CD8-positive, alpha-beta memory T cell (primary cell): ENCODE results near the gene POLQ. TPM values are rescaled to one million over a fixed set of nuclear protein-coding genes. Genes with fewer than 3 reads are reported as not detected.
A peak's percentile ranks its signal among the peaks of the same experiment; 100 is the strongest.
"Not testable (repeated sequence)": the region's sequence is repeated elsewhere in the genome, so short reads cannot be mapped to it uniquely, and the experiment has no call there.

Source experiments
- CTCF ChIA-PET: fragments of 350-600 bp; sonication (Branson Sonifier 250); formaldehyde crosslinking; loops from one replicate; lab custom pipeline; 2021; ENCODE audit warnings: antibody characterized with exemption; lab: Charles Lee
- POLR2A ChIA-PET: fragments of 350-600 bp; sonication (Branson Sonifier 250); formaldehyde crosslinking; loops from one replicate; lab custom pipeline; 2021; ENCODE audit warnings: antibody characterized with exemption; lab: Charles Lee
- DNase-seq, 5 donors: peaks; one replicate each; pipeline versions ENCODE4 v3.0.0 to v3.0.0-alpha.2; 2020 to 2022; ENCODE audit warnings: mixed read lengths in 1 of 5
- H3K27ac ChIP-seq: one replicate; pipeline ENCODE4 v1.7.0; 2013; ENCODE audit warnings: low read depth, mild to moderate bottlenecking, low read length, moderate library complexity
- H3K27me3 ChIP-seq: 2 replicates; pipeline ENCODE4 v1.7.0; 2013; ENCODE audit warnings: low read length, mild to moderate bottlenecking; ENCODE audit not compliant: insufficient read depth, poor library complexity, severe bottlenecking
- H3K36me3 ChIP-seq: 2 replicates; pipeline ENCODE4 v1.7.0; 2013; ENCODE audit warnings: mild to moderate bottlenecking, low read length, moderate library complexity; ENCODE audit not compliant: insufficient read depth
- H3K4me1 ChIP-seq: 2 replicates; pipeline ENCODE4 v1.7.0; 2013; ENCODE audit warnings: mild to moderate bottlenecking, low read length, moderate library complexity; ENCODE audit not compliant: insufficient read depth
- H3K4me3 ChIP-seq: 2 replicates; pipeline ENCODE4 v1.7.0; 2013; ENCODE audit warnings: mild to moderate bottlenecking, low read length
- H3K9me3 ChIP-seq: 2 replicates; pipeline ENCODE4 v1.7.0; 2013; ENCODE audit warnings: mild to moderate bottlenecking, low read length
- H3K27ac Mint-ChIP-seq, 8 donors: one replicate each; pipeline ENCODE4 v1.8.0; 2020 to 2021; ENCODE audit warnings: mixed read lengths in 8 of 8, mild to moderate bottlenecking in 6 of 8, inconsistent platforms in 3 of 8, moderate library complexity in 3 of 8
- H3K27me3 Mint-ChIP-seq, 2 donors: one replicate each; pipeline ENCODE4 v1.8.0; 2020 to 2021; ENCODE audit warnings: mixed read lengths in 2 of 2, mild to moderate bottlenecking in 1 of 2, moderate library complexity in 1 of 2
- H3K36me3 Mint-ChIP-seq, 3 donors: one replicate each; pipeline ENCODE4 v1.8.0; 2020 to 2021; ENCODE audit warnings: mixed read lengths in 3 of 3, inconsistent platforms in 1 of 3, mild to moderate bottlenecking in 1 of 3
- H3K4me1 Mint-ChIP-seq, 3 donors: one replicate each; pipeline ENCODE4 v1.8.0; 2020 to 2021; ENCODE audit warnings: mixed read lengths in 3 of 3, inconsistent platforms in 1 of 3, mild to moderate bottlenecking in 1 of 3
- H3K4me3 Mint-ChIP-seq, 7 donors: one replicate each; pipeline ENCODE4 v1.8.0; 2020 to 2021; ENCODE audit warnings: mixed read lengths in 7 of 7, mild to moderate bottlenecking in 6 of 7, moderate library complexity in 4 of 7, inconsistent platforms in 2 of 7
- H3K9me3 Mint-ChIP-seq, 5 donors: one replicate each; pipeline ENCODE4 v1.8.0; 2020 to 2022; ENCODE audit warnings: mixed read lengths in 5 of 5, mild to moderate bottlenecking in 3 of 5, moderate library complexity in 2 of 5, inconsistent platforms in 1 of 5
- polyA plus RNA-seq: library from polyadenylated mRNA; unstranded; fragments of 300-500 nt; fragmentation: Illumina TruSeq; gene quantifications from one replicate; pipeline ENCODE4 v1.2.3, GENCODE V29; 2021
- total RNA-seq, 2 experiments: library from RNA; stranded (reverse); gene quantifications; one replicate each; pipeline ENCODE4 v1.2.3, GENCODE V29; 2021

The POLQ gene
- total and polyA plus RNA-seq, 3 experiments from 2014 or later = 0.05 to 12.4 (median 12.4) TPM

- H3K4me3 Mint-ChIP-seq = no peak overlapping the region
- no peaks in the 10 kb centered on the region for H3K9me3 ChIP-seq
- H3K27me3 ChIP-seq = no peaks in the 10 kb centered on the region
- no peaks in the 10 kb centered on the region for H3K4me1 Mint-ChIP-seq
- ChIA-PET POLR2A (no interaction called here), CTCF (no interaction called here)
- no peaks in the 10 kb centered on the region for H3K9me3 Mint-ChIP-seq
- DNase-seq = no peak
- H3K27ac ChIP-seq = no peak overlapping the region
- H3K27me3 Mint-ChIP-seq = peaks cover 5 to 8% of the 10 kb centered on the region in 2 donors
- H3K36me3 Mint-ChIP-seq = no peaks in the 10 kb centered on the region
- no peaks in the 10 kb centered on the region for H3K36me3 ChIP-seq
- H3K4me3 ChIP-seq = no peak overlapping the region
- H3K27ac Mint-ChIP-seq = no peak overlapping the region
- no peaks in the 10 kb centered on the region for H3K4me1 ChIP-seq
These were observed 134.3 kb downstream of the POLQ start for GRCh38 chr3:121411523-121411922.

GRCh38 chr3:121405631-121406030, 140.2 kb downstream of the POLQ start:
- DNase-seq = no peak
- Mint-ChIP-seq H3K4me1 (no peaks in the 10 kb centered on the region), H3K9me3 (no peaks in the 10 kb centered on the region), H3K27ac (no peak overlapping the region), H3K36me3 (no peaks in the 10 kb centered on the region), H3K27me3 (peaks cover 4 to 5% of the 10 kb centered on the region in 2 donors), H3K4me3 (no peak overlapping the region)
- Histone ChIP-seq H3K4me1 (no peaks in the 10 kb centered on the region), H3K4me3 (no peak overlapping the region), H3K27ac (no peak overlapping the region), H3K9me3 (no peaks in the 10 kb centered on the region), H3K36me3 (no peaks in the 10 kb centered on the region), H3K27me3 (no peaks in the 10 kb centered on the region)
- POLR2A ChIA-PET = no interaction called here
- CTCF ChIA-PET = no interaction called here

GRCh38 chr3:121399820-121400219, 146.0 kb downstream of the POLQ start:
- no peak overlapping the region for H3K4me3 Mint-ChIP-seq
- H3K36me3 Mint-ChIP-seq = no peaks in the 10 kb centered on the region
- H3K9me3 ChIP-seq = no peaks in the 10 kb centered on the region
- no peaks in the 10 kb centered on the region for H3K4me1 Mint-ChIP-seq
- CTCF ChIA-PET = no interaction called here
- H3K36me3 ChIP-seq = no peaks in the 10 kb centered on the region
- no peaks in the 10 kb centered on the region for H3K27me3 ChIP-seq
- POLR2A ChIA-PET = no interaction called here
- peaks cover 9 to 27% of the 10 kb centered on the region in 2 donors for H3K27me3 Mint-ChIP-seq
- H3K4me3 ChIP-seq = no peak overlapping the region
- peaks cover 0 to 2% (median 0%) of the 10 kb centered on the region in 5 donors for H3K9me3 Mint-ChIP-seq
- H3K27ac ChIP-seq = no peak overlapping the region
- no peak overlapping the region for H3K27ac Mint-ChIP-seq
- no peaks in the 10 kb centered on the region for H3K4me1 ChIP-seq
- DNase-seq = no peak

GRCh38 chr3:121398051-121398450, 147.7 kb downstream of the POLQ start:
- H3K4me1 Mint-ChIP-seq, H3K36me3 Mint-ChIP-seq, H3K9me3 ChIP-seq, H3K9me3 Mint-ChIP-seq, H3K27me3 ChIP-seq, CTCF ChIA-PET, H3K4me1 ChIP-seq, H3K4me3 ChIP-seq, H3K27ac ChIP-seq, H3K36me3 ChIP-seq, H3K27ac Mint-ChIP-seq, POLR2A ChIA-PET, DNase-seq, H3K4me3 Mint-ChIP-seq: not testable (repeated sequence)
- peaks cover 13 to 27% of the 10 kb centered on the region in 2 donors for H3K27me3 Mint-ChIP-seq

GRCh38 chr3:121395967-121396366, 149.8 kb downstream of the POLQ start:
- H3K36me3 ChIP-seq, DNase-seq, H3K27ac ChIP-seq, POLR2A ChIA-PET, H3K27ac Mint-ChIP-seq, H3K9me3 ChIP-seq, H3K4me1 Mint-ChIP-seq, H3K36me3 Mint-ChIP-seq, H3K9me3 Mint-ChIP-seq, H3K4me1 ChIP-seq, H3K4me3 Mint-ChIP-seq, CTCF ChIA-PET, H3K4me3 ChIP-seq, H3K27me3 ChIP-seq: not testable (repeated sequence)
- H3K27me3 Mint-ChIP-seq = peaks cover 13 to 29% of the 10 kb centered on the region in 2 donors

- peak overlapping the region in 1 of 8 donors; percentile 62 for H3K27ac Mint-ChIP-seq
- H3K27me3 ChIP-seq, H3K4me1 ChIP-seq, CTCF ChIA-PET, H3K27me3 Mint-ChIP-seq, POLR2A ChIA-PET, H3K9me3 Mint-ChIP-seq, H3K4me1 Mint-ChIP-seq, DNase-seq, H3K27ac ChIP-seq, H3K36me3 Mint-ChIP-seq, H3K9me3 ChIP-seq, H3K4me3 Mint-ChIP-seq, H3K36me3 ChIP-seq, H3K4me3 ChIP-seq: not testable (repeated sequence)
These were observed 157.5 kb downstream of the POLQ start for GRCh38 chr3:121388308-121388707.

Other genes with a start within 250 kb of the POLQ start
- not detected for gene ARGFX, start 22.0 kb upstream of the POLQ start, total RNA-seq
- not detected for gene ARGFX, start 22.0 kb upstream of the POLQ start, polyA plus RNA-seq
- not detected for gene FBXO40, start 47.4 kb upstream of the POLQ start, total RNA-seq
- gene FBXO40, start 47.4 kb upstream of the POLQ start, polyA plus RNA-seq = not detected
- 100 to 1,000 TPM; 184 to 197 TPM for gene HCLS1, start 114.9 kb upstream of the POLQ start, total RNA-seq
- gene HCLS1, start 114.9 kb upstream of the POLQ start, polyA plus RNA-seq = 493 TPM
- gene GOLGB1, start 203.8 kb upstream of the POLQ start, total RNA-seq = 10 to 100 TPM; 17.3 to 20.6 TPM
- 16.0 TPM for gene GOLGB1, start 203.8 kb upstream of the POLQ start, polyA plus RNA-seq